Measurements from ENCODE around the gene CFAP300. TPM values are rescaled to one million over a fixed set of nuclear protein-coding genes. Genes with fewer than 3 reads are reported as not detected.

The CFAP300 gene
- total and polyA plus RNA-seq, 2 donors, result 0.66 to 3.3 TPM

DNA sequence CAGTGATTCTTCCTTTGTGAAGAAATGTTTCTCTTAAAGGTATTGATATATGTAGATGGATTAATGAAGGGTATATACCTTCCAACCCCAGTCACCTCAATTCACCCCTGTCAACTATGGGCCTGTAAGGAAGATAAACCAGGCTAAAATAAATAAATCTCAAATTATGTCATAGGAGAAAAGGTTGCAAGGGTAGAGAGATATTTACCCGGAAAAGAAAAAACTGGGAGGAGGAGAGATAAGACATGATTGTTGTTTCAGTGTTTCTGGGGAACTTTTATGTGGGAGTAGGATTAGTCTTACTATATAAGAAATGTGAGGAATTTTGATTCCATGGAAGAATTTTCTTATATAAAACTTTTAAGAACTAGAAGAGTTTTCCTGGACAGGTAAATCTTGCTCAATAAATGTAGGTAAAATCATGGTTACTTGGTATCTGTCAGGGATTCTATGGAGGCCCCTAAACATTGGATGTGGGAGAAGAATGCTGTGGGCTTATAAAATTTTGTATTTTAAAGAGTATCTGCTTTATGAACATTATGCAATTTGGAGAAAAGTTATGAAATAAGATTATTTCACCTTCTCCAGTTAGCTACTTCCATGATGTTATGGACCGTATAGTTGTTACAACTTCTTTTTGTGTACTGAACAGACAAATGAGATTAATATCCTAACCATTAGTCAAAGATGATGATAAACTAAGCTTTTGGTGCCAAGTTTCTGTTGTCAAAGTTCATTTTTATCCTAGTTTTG, 69.4 kb downstream of the CFAP300 start:
- H3K27ac ChIP-seq (ENCODE audit: low read depth in 1 of 2, low read length in 1 of 2), result no peak overlapping the region

DNA sequence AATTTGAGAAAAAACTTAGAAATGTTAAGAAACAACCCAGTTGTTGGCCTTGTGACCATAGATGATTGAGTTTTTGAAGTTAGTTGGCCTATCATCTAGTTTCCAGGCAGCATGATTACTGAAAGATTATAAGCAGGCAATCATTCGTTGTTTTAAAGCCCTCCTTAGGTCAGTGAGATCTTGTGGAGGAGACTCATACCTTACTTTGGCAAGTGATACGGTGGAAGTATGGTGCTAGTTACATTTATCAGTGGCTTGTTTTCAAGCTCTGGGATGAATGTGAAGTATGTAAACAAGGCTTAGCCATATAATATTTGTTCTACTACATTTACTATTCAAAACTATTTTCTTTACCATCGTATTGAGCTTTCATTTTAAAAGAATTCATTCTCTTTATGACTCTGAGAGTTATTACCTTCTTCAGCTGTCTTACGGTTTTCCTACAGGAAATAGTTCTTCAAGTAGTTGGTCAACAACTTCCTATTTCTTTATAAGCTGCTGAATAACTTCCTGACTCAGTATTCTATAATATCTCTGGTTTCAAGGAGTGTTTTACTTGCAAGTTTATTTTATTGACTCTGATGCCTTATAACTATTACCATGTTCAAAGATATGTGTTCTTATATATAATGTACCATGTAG, 70.4 kb downstream of the CFAP300 start:
- no peaks in the 10 kb centered on the region for H3K9me3 ChIP-seq (ENCODE audit: control insufficient read depth in 2 of 2, insufficient read depth in 1 of 2, low read length in 1 of 2)
- H3K27ac ChIP-seq (ENCODE audit: low read depth in 1 of 2, low read length in 1 of 2), result no peak overlapping the region
- no peaks in the 10 kb centered on the region for H3K4me1 ChIP-seq (ENCODE audit: control insufficient read depth in 2 of 2, insufficient read depth in 2 of 2, low read length in 2 of 2)
- H3K36me3 ChIP-seq (ENCODE audit: control insufficient read depth in 2 of 2, insufficient read depth in 2 of 2, low read length in 1 of 2), result no peaks in the 10 kb centered on the region
- WGBS, result 24% methylated on average over 4 of the region's 4 CpGs
- H3K4me3 ChIP-seq (ENCODE audit: low read length in 2 of 2), result no peak overlapping the region
- peaks cover 2 to 26% of the 10 kb centered on the region in 2 donors for H3K27me3 ChIP-seq (ENCODE audit: control insufficient read depth in 2 of 2, insufficient read depth in 1 of 2, low read length in 1 of 2)
- DNase-seq (ENCODE audit: low read depth in 6 of 9, low spot score in 9 of 9), result no peak

More for the DNA sequence above, 69.4 kb downstream of the CFAP300 start:
- no peaks in the 10 kb centered on the region for H3K9me3 ChIP-seq (ENCODE audit: control insufficient read depth in 2 of 2, insufficient read depth in 1 of 2, low read length in 1 of 2)
- H3K4me1 ChIP-seq (ENCODE audit: control insufficient read depth in 2 of 2, insufficient read depth in 2 of 2, low read length in 2 of 2), result peaks cover 0 to 3% of the 10 kb centered on the region in 2 donors
- H3K36me3 ChIP-seq (ENCODE audit: control insufficient read depth in 2 of 2, insufficient read depth in 2 of 2, low read length in 1 of 2), result no peaks in the 10 kb centered on the region
- peaks cover 8 to 36% of the 10 kb centered on the region in 2 donors for H3K27me3 ChIP-seq (ENCODE audit: control insufficient read depth in 2 of 2, insufficient read depth in 1 of 2, low read length in 1 of 2)
- no peak for DNase-seq (ENCODE audit: low read depth in 6 of 9, low spot score in 9 of 9)
- 78% methylated on average over 2 of the region's 2 CpGs for WGBS
- H3K4me3 ChIP-seq (ENCODE audit: low read length in 2 of 2), result no peak overlapping the region

DNA sequence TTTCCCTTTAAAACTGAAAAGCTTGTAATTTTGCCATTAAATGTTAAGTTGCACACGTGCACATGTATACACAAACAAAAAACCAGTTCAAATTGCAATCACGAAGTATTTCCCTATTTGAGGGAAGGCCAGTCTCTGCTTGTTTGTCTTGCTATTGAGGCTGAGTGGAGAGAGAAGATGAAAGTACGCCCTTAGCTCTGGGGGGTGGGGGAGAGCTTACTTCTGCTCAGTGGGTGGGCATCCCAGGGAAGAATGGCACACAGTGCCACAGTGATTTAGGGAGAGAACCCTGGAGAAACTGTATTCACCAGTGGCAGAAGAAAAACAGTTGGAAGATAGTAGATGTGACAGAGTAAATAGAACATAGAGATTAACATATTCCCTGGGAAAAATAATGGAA, 71.7 kb downstream of the CFAP300 start:
- 33% methylated on average over 3 of the region's 3 CpGs for WGBS
- no peaks in the 10 kb centered on the region for H3K9me3 ChIP-seq (ENCODE audit: control insufficient read depth in 2 of 2, insufficient read depth in 1 of 2, low read length in 1 of 2)
- H3K36me3 ChIP-seq (ENCODE audit: control insufficient read depth in 2 of 2, insufficient read depth in 2 of 2, low read length in 1 of 2), result no peaks in the 10 kb centered on the region
- H3K27ac ChIP-seq (ENCODE audit: low read depth in 1 of 2, low read length in 1 of 2), result no peak overlapping the region
- DNase-seq (ENCODE audit: low read depth in 6 of 9, low spot score in 9 of 9), result no peak
- no peak overlapping the region for H3K4me3 ChIP-seq (ENCODE audit: low read length in 2 of 2)
- no peaks in the 10 kb centered on the region for H3K4me1 ChIP-seq (ENCODE audit: control insufficient read depth in 2 of 2, insufficient read depth in 2 of 2, low read length in 2 of 2)
- peaks cover 0 to 17% of the 10 kb centered on the region in 2 donors for H3K27me3 ChIP-seq (ENCODE audit: control insufficient read depth in 2 of 2, insufficient read depth in 1 of 2, low read length in 1 of 2)

DNA sequence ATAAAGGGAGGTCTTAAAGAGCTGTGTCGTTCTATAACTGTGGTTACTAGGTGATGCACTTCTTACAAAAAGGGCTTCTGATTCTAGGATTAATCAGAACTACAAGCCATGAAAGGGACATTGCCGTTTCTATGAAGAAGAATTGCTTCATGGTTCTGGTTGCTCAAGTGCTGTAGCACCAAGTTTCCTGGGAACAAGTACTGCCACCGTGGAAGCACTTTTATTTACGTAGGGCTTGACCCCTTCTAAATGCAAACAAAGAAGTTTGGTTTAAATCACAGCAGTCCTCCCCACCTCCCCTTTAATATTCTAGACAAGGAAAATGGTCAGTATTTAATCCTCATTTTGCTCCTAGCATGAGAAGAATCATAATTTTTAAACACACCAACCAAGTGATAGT, 72.8 kb downstream of the CFAP300 start:
- H3K27ac ChIP-seq (ENCODE audit: low read depth in 1 of 2, low read length in 1 of 2), result no peak overlapping the region

DNA sequence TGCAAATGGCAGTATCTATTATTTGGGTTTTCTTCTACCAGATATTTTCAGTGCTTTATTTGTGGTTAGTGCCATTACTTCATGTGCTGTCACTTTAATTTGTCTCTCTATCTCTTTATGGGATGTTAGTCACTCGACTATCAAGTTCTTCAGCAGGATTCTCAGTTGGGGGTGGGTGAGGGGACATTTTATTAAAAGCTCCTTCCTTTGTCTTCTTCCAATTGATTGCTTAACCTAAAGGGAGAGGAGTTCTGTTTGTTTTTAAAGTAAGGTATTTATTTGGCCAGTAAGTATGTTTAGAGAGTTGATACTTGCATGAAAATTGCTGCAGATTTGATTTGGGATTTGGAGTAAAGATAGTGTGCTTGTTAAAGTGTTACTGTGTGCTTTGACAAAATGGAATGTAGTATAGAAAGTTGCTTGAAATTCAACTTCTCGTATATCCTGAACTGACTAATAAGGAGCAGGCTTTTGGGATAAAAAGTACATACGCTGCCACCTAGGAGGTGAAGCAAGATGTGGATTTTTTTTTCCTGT, 73.3 kb downstream of the CFAP300 start:
- Histone ChIP-seq H3K27ac (ENCODE audit: low read depth in 1 of 2, low read length in 1 of 2) (no peak overlapping the region), H3K36me3 (ENCODE audit: control insufficient read depth in 2 of 2, insufficient read depth in 2 of 2, low read length in 1 of 2) (no peaks in the 10 kb centered on the region), H3K9me3 (ENCODE audit: control insufficient read depth in 2 of 2, insufficient read depth in 1 of 2, low read length in 1 of 2) (no peaks in the 10 kb centered on the region), H3K27me3 (ENCODE audit: control insufficient read depth in 2 of 2, insufficient read depth in 1 of 2, low read length in 1 of 2) (peaks cover 0 to 7% of the 10 kb centered on the region in 2 donors), H3K4me1 (ENCODE audit: control insufficient read depth in 2 of 2, insufficient read depth in 2 of 2, low read length in 2 of 2) (no peaks in the 10 kb centered on the region), H3K4me3 (ENCODE audit: low read length in 2 of 2) (no peak overlapping the region)
- DNase-seq (ENCODE audit: low read depth in 6 of 9, low spot score in 9 of 9), result no peak
- 64% methylated on average over 3 of the region's 3 CpGs for WGBS

More for the DNA sequence above, 72.8 kb downstream of the CFAP300 start:
- Histone ChIP-seq H3K36me3 (ENCODE audit: control insufficient read depth in 2 of 2, insufficient read depth in 2 of 2, low read length in 1 of 2) (no peaks in the 10 kb centered on the region), H3K9me3 (ENCODE audit: control insufficient read depth in 2 of 2, insufficient read depth in 1 of 2, low read length in 1 of 2) (no peaks in the 10 kb centered on the region), H3K27me3 (ENCODE audit: control insufficient read depth in 2 of 2, insufficient read depth in 1 of 2, low read length in 1 of 2) (peaks cover 0 to 7% of the 10 kb centered on the region in 2 donors), H3K4me3 (ENCODE audit: low read length in 2 of 2) (no peak overlapping the region), H3K4me1 (ENCODE audit: control insufficient read depth in 2 of 2, insufficient read depth in 2 of 2, low read length in 2 of 2) (no peaks in the 10 kb centered on the region)
- DNase-seq (ENCODE audit: low read depth in 6 of 9, low spot score in 9 of 9), result no peak
- WGBS, result 46% methylated on average over 4 of the region's 4 CpGs

DNA sequence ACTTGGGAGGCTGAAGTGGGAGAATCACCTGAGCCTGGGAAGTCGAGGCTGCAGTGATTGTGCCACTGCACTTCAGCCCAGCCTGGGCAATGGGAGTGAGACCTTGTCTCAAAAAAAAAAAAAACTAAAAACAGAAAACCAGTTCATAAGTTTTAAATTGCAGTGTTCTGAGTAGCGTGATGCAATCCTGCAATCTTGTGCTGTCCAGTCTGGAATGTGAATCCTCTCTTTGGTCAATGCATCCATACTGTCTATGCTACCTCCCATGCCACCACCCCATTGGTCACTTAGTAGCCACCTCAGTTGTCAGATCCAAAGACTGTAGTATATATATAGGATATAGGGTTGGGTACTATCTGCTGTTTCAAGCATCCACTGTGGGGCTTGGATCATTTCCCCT, 74.1 kb downstream of the CFAP300 start:
- no peaks in the 10 kb centered on the region for H3K4me1 ChIP-seq (ENCODE audit: control insufficient read depth in 2 of 2, insufficient read depth in 2 of 2, low read length in 2 of 2)

More for the DNA sequence above, 74.1 kb downstream of the CFAP300 start:
- no peak overlapping the region for H3K27ac ChIP-seq (ENCODE audit: low read depth in 1 of 2, low read length in 1 of 2)
- H3K4me3 ChIP-seq (ENCODE audit: low read length in 2 of 2), result no peak overlapping the region
- DNase-seq (ENCODE audit: low read depth in 6 of 9, low spot score in 9 of 9), result no peak
- 93% methylated on average over 2 of the region's 2 CpGs for WGBS
- peaks cover 0 to 2% of the 10 kb centered on the region in 2 donors for H3K27me3 ChIP-seq (ENCODE audit: control insufficient read depth in 2 of 2, insufficient read depth in 1 of 2, low read length in 1 of 2)
- H3K9me3 ChIP-seq (ENCODE audit: control insufficient read depth in 2 of 2, insufficient read depth in 1 of 2, low read length in 1 of 2), result no peaks in the 10 kb centered on the region
- H3K36me3 ChIP-seq (ENCODE audit: control insufficient read depth in 2 of 2, insufficient read depth in 2 of 2, low read length in 1 of 2), result no peaks in the 10 kb centered on the region

Other genes starting within 250 kb of the CFAP300 start
- 0.42 TPM for gene CEP126, start 132.4 kb upstream of the CFAP300 start, total RNA-seq
- gene CEP126, start 132.4 kb upstream of the CFAP300 start, polyA plus RNA-seq, result 6.7 TPM
- not detected for gene ANGPTL5, start 130.9 kb upstream of the CFAP300 start, total RNA-seq
- 0.16 TPM for gene ANGPTL5, start 130.9 kb upstream of the CFAP300 start, polyA plus RNA-seq
- 10.5 TPM for gene YAP1, start 63.0 kb downstream of the CFAP300 start, total RNA-seq
- gene YAP1, start 63.0 kb downstream of the CFAP300 start, polyA plus RNA-seq, result 27.9 TPM